Endothelial cell of umbilical vein (primary cell): Measurements from ENCODE around the gene ABCB4. TPM values are rescaled to one million over a fixed set of nuclear protein-coding genes. Genes with fewer than 3 reads are reported as not detected.

Source experiments
- Bru-seq: library from RNA; stranded (reverse); fragments of 400-500 nt; gene quantifications from one replicate; lab custom pipeline; 2021; lab: Mats Ljungman, UMichigan
- BruChase-seq, 2 experiments: library from RNA; stranded (reverse); fragments of 400-500 nt; gene quantifications; one replicate each; lab custom pipeline; 2021; lab: Mats Ljungman, UMichigan
- BruUV-seq: library from RNA; stranded (reverse); fragments of 400-500 nt; replicated peaks from 2 replicates; lab custom pipeline; 2021; lab: Mats Ljungman, UMichigan
- CTCF ChIA-PET: fragments of 300-600, 350-600 bp; sonication (Branson Sonifier 250); formaldehyde crosslinking; loops from one replicate; lab custom pipeline; 2021; ENCODE audit warnings: antibody characterized with exemption, inconsistent platforms; lab: Charles Lee
- POLR2A ChIA-PET: fragments of 300-600, 350-600 bp; sonication (Branson Sonifier 250); formaldehyde crosslinking; loops from one replicate; lab custom pipeline; 2021; ENCODE audit warnings: antibody characterized with exemption, inconsistent platforms; lab: Charles Lee
- DNase-seq: peaks from one replicate; pipeline ENCODE4 v3.0.0-alpha.2; 2011; ENCODE audit warnings: low read depth, low spot score
- FAIRE-seq: peaks from 2 replicates; lab custom pipeline; 2011; peaks lifted over from hg19 to GRCh38; lab: Jason Lieb, UNC
- H2AFZ ChIP-seq: 2 replicates; pipeline ENCODE4 v1.6.0; 2012; ENCODE audit warnings: low read depth, low read length, control low read depth, inconsistent platforms
- H3K27ac ChIP-seq: 2 replicates; pipeline ENCODE4 v1.5.1; 2011; ENCODE audit warnings: low read depth, mild to moderate bottlenecking, control low read depth, low read length, moderate library complexity; ENCODE audit not compliant: insufficient read depth
- H3K27me3 ChIP-seq, 2 experiments: 2 replicates each; pipeline versions ENCODE4 v1.6.0 to v1.6.1; 2011; ENCODE audit warnings: low read length in 2 of 2, mixed read lengths in 1 of 2; ENCODE audit not compliant: control insufficient read depth in 2 of 2, insufficient read depth in 2 of 2
- H3K36me3 ChIP-seq, 2 experiments: 2 replicates in 1 of 2; 3 replicates in 1 of 2; pipeline ENCODE4 v1.5.1; 2011; ENCODE audit warnings: low read length in 2 of 2, mild to moderate bottlenecking in 1 of 2, moderate library complexity in 1 of 2; ENCODE audit not compliant: control insufficient read depth in 2 of 2, insufficient read depth in 2 of 2; ENCODE audit errors: extremely low read depth in 1 of 2
- H3K4me1 ChIP-seq: 3 replicates; pipeline ENCODE4 v1.5.1; 2011; ENCODE audit warnings: mild to moderate bottlenecking, low read length; ENCODE audit not compliant: control insufficient read depth, insufficient read depth; ENCODE audit errors: extremely low read depth
- H3K4me2 ChIP-seq: 2 replicates; pipeline ENCODE4 v1.6.1; 2011; ENCODE audit warnings: low read length, control low read depth, mixed read lengths; ENCODE audit not compliant: insufficient read depth
- H3K4me3 ChIP-seq, 3 experiments: fragments of 200-600 bp in 1 of 3; sonication (generic), shearing (Covaris generic) in 1 of 3; replicated peaks in 1 of 3; 2 replicates each; pipeline ENCODE4 v1.5.1; 2011 to 2016; ENCODE audit warnings: control low read depth in 3 of 3, low read length in 3 of 3, mild to moderate bottlenecking in 2 of 3, inconsistent platforms in 1 of 3, low read depth in 1 of 3, moderate library complexity in 1 of 3; ENCODE audit not compliant: insufficient read depth in 1 of 3
- H3K79me2 ChIP-seq: 2 replicates; pipeline ENCODE4 v1.6.0; 2012; ENCODE audit warnings: low read length, inconsistent platforms; ENCODE audit not compliant: control insufficient read depth, insufficient read depth
- H3K9ac ChIP-seq: replicated peaks from 2 replicates; pipeline ENCODE3; 2011; ENCODE audit warnings: low read length, control low read depth; ENCODE audit not compliant: insufficient read depth; ENCODE audit errors: extremely low read depth
- H3K9me1 ChIP-seq: replicated peaks from 3 replicates; pipeline ENCODE4 v1.6.0; 2011; ENCODE audit warnings: mild to moderate bottlenecking, low read length; ENCODE audit not compliant: control insufficient read depth, insufficient read depth; ENCODE audit errors: extremely low read depth
- H3K9me3 ChIP-seq: replicated peaks from 2 replicates; pipeline ENCODE4 v1.5.1; 2012; ENCODE audit warnings: low read length, inconsistent platforms; ENCODE audit not compliant: control insufficient read depth, insufficient read depth
- H4K20me1 ChIP-seq: replicated peaks from 2 replicates; pipeline ENCODE3; 2011; ENCODE audit warnings: mild to moderate bottlenecking, low read length; ENCODE audit not compliant: control insufficient read depth, insufficient read depth; ENCODE audit errors: extremely low read depth
- EZH2 ChIP-seq: IDR thresholded peaks from 2 replicates; pipeline ENCODE4 v1.6.1; 2012; ENCODE audit warnings: borderline replicate concordance, low read depth, mild to moderate bottlenecking, moderate library complexity, low read length, inconsistent platforms; ENCODE audit not compliant: severe bottlenecking
- FOS ChIP-seq: IDR thresholded peaks from 2 replicates; pipeline ENCODE4 v1.6.1; 2011; ENCODE audit warnings: mild to moderate bottlenecking, low read length, moderate library complexity, borderline replicate concordance; ENCODE audit not compliant: insufficient read depth
- GATA2 ChIP-seq: IDR thresholded peaks from 2 replicates; pipeline ENCODE4 v1.7.0; 2011; ENCODE audit warnings: low read depth, mild to moderate bottlenecking, moderate library complexity, mixed read lengths, low read length; ENCODE audit not compliant: insufficient read length, insufficient read depth
- JUN ChIP-seq: IDR thresholded peaks from 2 replicates; pipeline ENCODE4 v1.6.1; 2011; ENCODE audit warnings: borderline replicate concordance, low read depth; ENCODE audit not compliant: insufficient read length, insufficient read depth
- MYC ChIP-seq: IDR thresholded peaks from one replicate; pipeline ENCODE4 v1.6.1; 2011; ENCODE audit warnings: mild to moderate bottlenecking, low read depth, low read length
- POLR2A ChIP-seq: IDR thresholded peaks from 2 replicates; pipeline ENCODE4 v1.6.1; 2012; ENCODE audit warnings: low read depth, mild to moderate bottlenecking, control low read depth, low read length
- dilution Hi-C: fragments of 300-500 bp; cut with MboI; formaldehyde crosslinking; loops from one replicate; pipeline ENCODE4 v1.15.0; 2019; ENCODE audit warnings: low sequenced_read_pairs; ENCODE audit not compliant: extremely low pct_ligation_motif_present
- intact Hi-C: fragments of 100-400 bp; cut with micrococcal nuclease; formaldehyde crosslinking; loops from one replicate; pipeline ENCODE4 v1.10.0; 2022
- long read RNA-seq: library from polyadenylated mRNA; stranded (forward); transcript quantifications from one replicate; pipeline ENCODE4 v2.0.0, GENCODE V29; 2021
- polyA minus RNA-seq, 3 experiments: library from RNA; depleted of rRNA, polyadenylated mRNA; stranded (reverse); fragments of >200 nt; gene quantifications; 1 replicate in 1 of 3; 2 replicates in 2 of 3; pipeline ENCODE4 v1.2.3, GENCODE V29; 2011
- polyA plus RNA-seq, 4 experiments: library from polyadenylated mRNA; depleted of rRNA in 3 of 4; stranded (reverse) in 3 of 4; unstranded in 1 of 4; fragments of >200 nt; gene quantifications; 2 replicates each; pipeline versions ENCODE4 v1.2.1 to v1.2.3, GENCODE V29; 2011 to 2012; ENCODE audit warnings: missing spikeins in 1 of 4
- total RNA-seq: library from RNA; stranded (reverse); gene quantifications from 2 replicates; pipeline ENCODE4 v1.2.3, GENCODE V29; 2021
- TF ChIP-seq, protein P1 (sequence below), 2 donors: IDR thresholded peaks; 1 replicate in 1 of 2; 2 replicates in 1 of 2; pipeline ENCODE4 v1.5.1; 2011; ENCODE audit warnings: low read length in 2 of 2, mild to moderate bottlenecking in 2 of 2, moderate library complexity in 2 of 2, control low read depth in 1 of 2, inconsistent platforms in 1 of 2, low read depth in 1 of 2; ENCODE audit not compliant: insufficient read depth in 1 of 2; ENCODE audit errors: extremely low read depth in 1 of 2
- TF ChIP-seq, protein P2 (sequence below): IDR thresholded peaks from 2 replicates; pipeline ENCODE4 v1.6.1; 2011; ENCODE audit not compliant: insufficient read depth, insufficient read length

ABCB4 gene
- 0.09 and 0.15 TPM in 2 replicates for total RNA-seq
- 0.11 TPM in 1 of 2 replicates, not detected in the other for polyA plus RNA-seq
- 0.03 TPM in 2 replicates for polyA plus RNA-seq (2011; cell fraction: cytosol; rRNA removed)
- 0.08 and 0.25 TPM in 2 replicates for polyA plus RNA-seq (2011; cell fraction: nucleus; rRNA removed)
- 0.07 and 0.12 TPM in 2 replicates for polyA plus RNA-seq (2012)
- 0.06 and 0.24 TPM in 2 replicates for polyA minus RNA-seq
- polyA minus RNA-seq (2011; cell fraction: cytosol; rRNA and poly(A)+ RNA removed): not detected
- 0.48 TPM in 1 of 2 replicates, not detected in the other for polyA minus RNA-seq (2011; cell fraction: nucleus; rRNA and poly(A)+ RNA removed)
- percentile 14 among the genes with signal in this experiment for Bru-seq, nascent RNA
- BruChase-seq, experiment 1, labeled RNA remaining after a 6-hour chase: percentile 11 among the genes with signal in this experiment
- percentile 14 among the genes with signal in this experiment for BruChase-seq, experiment 2, labeled RNA remaining after a 2-hour chase
- long read RNA-seq: 0 reads

DNA sequence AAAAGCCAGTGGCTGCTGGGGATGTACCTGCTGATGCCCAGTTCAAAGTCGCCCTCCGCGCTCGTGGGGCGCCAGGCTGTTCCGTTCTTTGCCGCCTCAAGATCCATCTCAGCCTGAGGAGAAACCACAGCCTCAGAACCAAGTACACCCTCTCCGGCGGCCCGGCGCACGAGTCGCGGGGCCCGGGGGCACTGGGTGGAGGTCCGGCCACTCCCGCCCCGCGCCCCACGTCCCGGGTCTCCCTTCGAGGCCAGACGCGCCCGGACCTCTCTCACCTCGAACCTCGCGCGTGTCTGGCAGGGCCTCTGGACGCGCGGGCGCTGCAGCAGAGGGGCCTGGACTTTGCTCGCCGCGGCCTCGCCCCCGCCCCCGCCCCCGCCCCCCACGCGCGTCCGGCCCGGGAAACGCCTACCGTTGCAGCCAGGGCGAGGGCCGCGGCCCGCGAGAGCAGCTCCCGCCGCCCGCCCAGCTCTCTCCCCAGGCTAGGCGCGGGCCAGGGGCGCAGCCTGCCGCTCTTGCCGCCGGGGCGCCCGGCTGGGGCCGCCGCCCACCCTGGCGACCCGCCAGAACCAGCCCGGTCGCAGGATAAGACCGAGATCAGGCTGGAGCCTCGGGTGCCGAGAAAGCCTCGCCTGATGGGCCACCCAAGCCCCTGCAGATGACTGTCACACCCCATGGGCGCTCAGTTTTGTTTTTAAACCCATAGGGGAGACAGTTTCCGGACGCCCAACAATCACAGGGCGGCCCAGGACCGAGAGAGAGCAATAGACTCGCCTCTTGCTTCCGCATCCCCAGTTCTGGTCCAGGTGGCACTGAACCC, at the start of gene ABCB4:
TSS of gene ABCB4 (minus strand) at position 322 of the 820 bp plus-strand sequence. CDS start at position 107, 215 bp downstream.
- DNase-seq (no peak), FAIRE-seq (no peak)
- intact Hi-C loops (no loop called here), dilution Hi-C loops (no loop called here)
- Histone ChIP-seq H3K9me3 (no peaks in the 10 kb centered on the region), H3K79me2 (no peaks in the 10 kb centered on the region), H3K4me3 (peak within 1 kb of the TSS in 2 of 3 experiments; percentile 19 to 45), H3K4me1 (peaks cover 6% of the 10 kb centered on the region), H3K9ac (no peak within 1 kb of the TSS), H3K27ac (no peak within 1 kb of the TSS), H3K9me1 (no peaks in the 10 kb centered on the region), H3K36me3 (no peaks in the 10 kb centered on the region), H4K20me1 (no peaks in the 10 kb centered on the region), H3K27me3 (peaks cover 26 to 58% of the 10 kb centered on the region in 2 experiments), H2AFZ (peak within 1 kb of the TSS; percentile 51), H3K4me2 (peak within 1 kb of the TSS; percentile 65)
- TF ChIP-seq GATA2: no peak
- TF ChIP-seq JUN: no peak
- no peak for TF ChIP-seq POLR2A
- no peak for TF ChIP-seq MYC
- TF ChIP-seq, protein P1, sequence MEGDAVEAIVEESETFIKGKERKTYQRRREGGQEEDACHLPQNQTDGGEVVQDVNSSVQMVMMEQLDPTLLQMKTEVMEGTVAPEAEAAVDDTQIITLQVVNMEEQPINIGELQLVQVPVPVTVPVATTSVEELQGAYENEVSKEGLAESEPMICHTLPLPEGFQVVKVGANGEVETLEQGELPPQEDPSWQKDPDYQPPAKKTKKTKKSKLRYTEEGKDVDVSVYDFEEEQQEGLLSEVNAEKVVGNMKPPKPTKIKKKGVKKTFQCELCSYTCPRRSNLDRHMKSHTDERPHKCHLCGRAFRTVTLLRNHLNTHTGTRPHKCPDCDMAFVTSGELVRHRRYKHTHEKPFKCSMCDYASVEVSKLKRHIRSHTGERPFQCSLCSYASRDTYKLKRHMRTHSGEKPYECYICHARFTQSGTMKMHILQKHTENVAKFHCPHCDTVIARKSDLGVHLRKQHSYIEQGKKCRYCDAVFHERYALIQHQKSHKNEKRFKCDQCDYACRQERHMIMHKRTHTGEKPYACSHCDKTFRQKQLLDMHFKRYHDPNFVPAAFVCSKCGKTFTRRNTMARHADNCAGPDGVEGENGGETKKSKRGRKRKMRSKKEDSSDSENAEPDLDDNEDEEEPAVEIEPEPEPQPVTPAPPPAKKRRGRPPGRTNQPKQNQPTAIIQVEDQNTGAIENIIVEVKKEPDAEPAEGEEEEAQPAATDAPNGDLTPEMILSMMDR (IDR thresholded peaks at IDR 0.05; ENCODE audit: extremely low read depth in 1 of 2, insufficient read depth in 1 of 2, low read depth in 1 of 2, low read length in 2 of 2): no peak
- TF ChIP-seq FOS: no peak
- TF ChIP-seq EZH2: no peak
- TF ChIP-seq, protein P2, sequence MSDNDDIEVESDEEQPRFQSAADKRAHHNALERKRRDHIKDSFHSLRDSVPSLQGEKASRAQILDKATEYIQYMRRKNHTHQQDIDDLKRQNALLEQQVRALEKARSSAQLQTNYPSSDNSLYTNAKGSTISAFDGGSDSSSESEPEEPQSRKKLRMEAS: no peak
- POLR2A ChIA-PET: no interaction called here
- CTCF ChIA-PET: no interaction called here
- BruUV-seq: no TSS peak
